Breast epithelium (tissue), 4 donors: ENCODE results near the gene RETREG1. TPM values are rescaled to one million over a fixed set of nuclear protein-coding genes. Genes with fewer than 3 reads are reported as not detected.
"Not testable (repeated sequence)": the region's sequence is repeated elsewhere in the genome, so short reads cannot be mapped to it uniquely, and the experiment has no call there.

Experiments used
- DNase-seq, 2 donors: peaks; one replicate each; pipeline ENCODE4 v3.0.0-alpha.2; 2019; ENCODE audit warnings: low spot score in 2 of 2
- H3K27ac ChIP-seq, 2 donors: fragments of 200-600 bp; sonication (generic) in 1 of 2; one replicate each; pipeline ENCODE4 v1.5.1; 2016 to 2019; ENCODE audit warnings: mild to moderate bottlenecking in 1 of 2
- H3K27me3 ChIP-seq, 2 donors: fragments of 200-600 bp; sonication (generic) in 1 of 2; one replicate each; pipeline versions ENCODE4 v1.5.1 to v1.6.0; 2017 to 2019; ENCODE audit warnings: control low read depth in 1 of 2, mild to moderate bottlenecking in 1 of 2
- H3K36me3 ChIP-seq: fragments of 200-600 bp; one replicate; pipeline ENCODE4 v1.5.1; 2019
- H3K4me1 ChIP-seq, 2 donors: fragments of 200-600 bp; sonication (generic); one replicate each; pipeline ENCODE4 v1.5.1; 2016 to 2019; ENCODE audit warnings: control low read depth in 1 of 2
- H3K4me3 ChIP-seq, 3 donors: fragments of 200-600 bp; sonication (generic); 1 replicate in 2 of 3; 2 replicates in 1 of 3; pipeline ENCODE4 v1.5.1; 2016 to 2019; ENCODE audit warnings: mild to moderate bottlenecking in 3 of 3, moderate library complexity in 2 of 3
- H3K9me3 ChIP-seq, 2 donors: fragments of 200-600 bp; sonication (generic) in 1 of 2; one replicate each; pipeline ENCODE4 v1.5.1; 2016 to 2019; ENCODE audit warnings: control low read depth in 1 of 2
- CTCF ChIP-seq, 3 donors: fragments of 450-650 bp; IDR thresholded peaks; one replicate each; pipeline ENCODE4 v1.5.1; 2016 to 2017; ENCODE audit warnings: antibody characterized with exemption in 3 of 3, mild to moderate bottlenecking in 3 of 3, moderate library complexity in 3 of 3
- POLR2A ChIP-seq: fragments of 450-650 bp; IDR thresholded peaks from one replicate; pipeline ENCODE4 v1.6.1; 2016; ENCODE audit warnings: antibody characterized with exemption, mild to moderate bottlenecking, moderate library complexity
- POLR2AphosphoS5 ChIP-seq, 3 donors: sonication (generic); formaldehyde crosslinking; IDR thresholded peaks; one replicate each; pipeline ENCODE4 v1.6.1; 2017; ENCODE audit warnings: antibody characterized with exemption in 3 of 3
- intact Hi-C: fragments of 100-400 bp; cut with DNase I; formaldehyde crosslinking; loops from one replicate; pipeline ENCODE4 v1.15.1; 2023; ENCODE audit warnings: low total_unique reads
- total RNA-seq, 3 donors: library from RNA; depleted of rRNA; stranded (reverse); fragments of >200 nt; gene quantifications; one replicate each; pipeline ENCODE4 v1.1.0, GENCODE V29; 2016

The RETREG1 gene
- total RNA-seq, 3 donors from 2014 or later, result 27.1 to 51.5 (median 37.7) TPM

DNA sequence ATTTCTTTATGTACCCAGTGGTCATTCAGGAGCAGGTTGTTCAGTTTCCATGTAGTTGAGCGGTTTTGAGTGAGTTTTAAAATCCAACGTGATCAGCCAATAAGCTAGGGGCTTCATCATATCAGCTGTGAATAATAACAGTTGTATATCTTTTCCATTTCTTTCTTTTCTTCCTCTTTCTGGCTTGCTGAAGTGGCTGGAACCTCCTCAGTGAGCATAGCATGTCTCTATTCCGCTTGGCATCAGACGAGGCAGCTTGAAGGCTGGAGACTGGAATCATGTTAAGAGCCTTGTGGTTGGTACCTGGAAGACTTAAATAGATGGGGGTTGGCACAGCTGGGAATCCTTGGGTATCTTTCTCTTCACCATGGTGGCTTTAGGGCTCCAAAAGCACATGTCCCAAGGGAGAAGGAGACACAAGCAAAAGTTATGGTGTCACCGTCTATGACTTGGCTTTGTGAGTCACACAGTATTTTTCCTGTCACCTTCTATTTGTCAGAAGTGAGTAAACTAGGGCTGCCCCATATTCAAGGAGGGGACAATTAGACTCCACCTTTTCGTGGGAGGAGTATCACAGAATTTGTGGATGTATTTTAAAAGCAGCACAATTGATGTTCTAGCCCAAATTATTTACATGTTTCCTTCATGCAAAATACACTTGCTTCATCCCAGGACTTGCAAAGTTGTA, 38.0 kb upstream of the RETREG1 start:
- no peaks in the 10 kb centered on the region for H3K9me3 ChIP-seq
- intact Hi-C loops, result no loop called here
- no peaks in the 10 kb centered on the region for H3K4me1 ChIP-seq
- DNase-seq, result no peak
- H3K36me3 ChIP-seq, result no peaks in the 10 kb centered on the region
- H3K4me3 ChIP-seq, result no peak overlapping the region
- H3K27me3 ChIP-seq, result no peaks in the 10 kb centered on the region
- TF ChIP-seq CTCF (IDR thresholded peaks at IDR 0.05) (no peak), POLR2A (no peak), POLR2AphosphoS5 (IDR thresholded peaks at IDR 0.05) (no peak)
- no peak overlapping the region for H3K27ac ChIP-seq

GRCh38 chr5:16648739-16649138, 31.9 kb upstream of the RETREG1 start:
- H3K4me3 ChIP-seq, H3K9me3 ChIP-seq, DNase-seq, H3K27me3 ChIP-seq, H3K36me3 ChIP-seq, H3K27ac ChIP-seq, intact Hi-C loops, H3K4me1 ChIP-seq: not testable (repeated sequence)

GRCh38 chr5:16644301-16644889, 27.6 kb upstream of the RETREG1 start:
- Histone ChIP-seq H3K4me3 (no peak overlapping the region), H3K4me1 (no peaks in the 10 kb centered on the region), H3K27me3 (no peaks in the 10 kb centered on the region), H3K9me3 (no peaks in the 10 kb centered on the region), H3K36me3 (no peaks in the 10 kb centered on the region), H3K27ac (no peak overlapping the region)
- no peak for TF ChIP-seq POLR2A
- no peak for TF ChIP-seq POLR2AphosphoS5 (IDR thresholded peaks at IDR 0.05)
- TF ChIP-seq CTCF (IDR thresholded peaks at IDR 0.05), result no peak
- no peak for DNase-seq
- intact Hi-C loops, result no loop called here

- H3K27ac ChIP-seq, result no peak overlapping the region
- H3K9me3 ChIP-seq, result no peaks in the 10 kb centered on the region
- no peak for TF ChIP-seq CTCF (IDR thresholded peaks at IDR 0.05)
- TF ChIP-seq POLR2A, result no peak
- no peak for TF ChIP-seq POLR2AphosphoS5 (IDR thresholded peaks at IDR 0.05)
- intact Hi-C loops, result no loop called here
- no peaks in the 10 kb centered on the region for H3K4me1 ChIP-seq
- H3K36me3 ChIP-seq, result no peaks in the 10 kb centered on the region
- H3K4me3 ChIP-seq, result no peak overlapping the region
- no peaks in the 10 kb centered on the region for H3K27me3 ChIP-seq
- DNase-seq, result no peak
Measured at GRCh38 chr5:16642867-16643266, 26.1 kb upstream of the RETREG1 start.

GRCh38 chr5:16639206-16639605, 22.4 kb upstream of the RETREG1 start:
- intact Hi-C loops, result no loop called here
- no peak for DNase-seq
- no peak overlapping the region for H3K4me3 ChIP-seq

More at GRCh38 chr5:16639206-16639605, 22.4 kb upstream of the RETREG1 start:
- no peaks in the 10 kb centered on the region for H3K36me3 ChIP-seq
- no peaks in the 10 kb centered on the region for H3K27me3 ChIP-seq
- no peaks in the 10 kb centered on the region for H3K4me1 ChIP-seq
- H3K9me3 ChIP-seq, result no peaks in the 10 kb centered on the region
- TF ChIP-seq CTCF (IDR thresholded peaks at IDR 0.05) (no peak), POLR2A (no peak), POLR2AphosphoS5 (IDR thresholded peaks at IDR 0.05) (no peak)
- no peak overlapping the region for H3K27ac ChIP-seq
